ENCODE measurements around the gene LACRT. TPM values are rescaled to one million over a fixed set of nuclear protein-coding genes. Genes with fewer than 3 reads are reported as not detected.

Gene LACRT
- total and polyA plus RNA-seq, 2 experiments from 2014 or later: not detected

DNA sequence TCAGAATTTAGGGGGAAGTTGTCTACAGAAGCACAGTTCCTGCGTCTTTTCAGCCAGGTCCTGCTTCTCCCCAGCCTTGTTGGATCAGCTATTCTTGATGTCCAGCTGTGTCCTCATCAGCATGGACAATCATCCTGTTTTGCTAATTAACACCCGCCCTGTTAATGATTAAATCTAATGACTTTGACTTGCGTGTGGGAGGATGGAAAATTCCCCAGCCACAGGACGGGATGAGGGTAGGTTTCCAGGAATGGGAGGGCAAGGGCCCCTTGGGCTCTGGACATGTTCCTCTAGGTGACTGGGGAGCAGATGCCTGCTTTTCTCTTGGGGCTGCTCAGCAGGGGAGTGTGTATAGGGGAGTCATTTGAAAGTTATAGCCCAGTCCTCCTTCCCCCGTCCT is 41.0 kb downstream of the LACRT start:
- Histone ChIP-seq H3K27ac (peak overlapping the region; percentile 69), H4K20me1 (ENCODE audit: insufficient read depth, poor library complexity, severe bottlenecking) (no peaks in the 10 kb centered on the region), H3K4me2 (no peak overlapping the region), H3K79me2 (no peaks in the 10 kb centered on the region), H3K4me1 (ENCODE audit: insufficient read depth) (peaks cover 7% of the 10 kb centered on the region), H3K27me3 (peaks cover 7% of the 10 kb centered on the region), H3K9me3 (ENCODE audit: low read depth) (no peaks in the 10 kb centered on the region), H3K4me3 (no peak overlapping the region), H3K9me2 (replicated peaks; ENCODE audit: insufficient read depth) (no peaks in the 10 kb centered on the region), H2AFZ (no peak overlapping the region), H3K36me3 (replicated peaks; ENCODE audit: insufficient read depth, low read depth) (no peaks in the 10 kb centered on the region)
- no peak for DNase-seq (ENCODE audit: low spot score)
- 59% methylated on average over 5 of the region's 5 CpGs for WGBS (ENCODE audit: low lambda C conversion rate, missing lambda C conversion rate)
- TF ChIP-seq EZH2 (IDR thresholded peaks at IDR 0.05; ENCODE audit: borderline replicate concordance) (no peak), EZH2phosphoT487 (IDR thresholded peaks at IDR 0.05; ENCODE audit: low read depth, severe bottlenecking, unreplicated experiment) (no peak)
- TF ChIP-seq, protein P1, sequence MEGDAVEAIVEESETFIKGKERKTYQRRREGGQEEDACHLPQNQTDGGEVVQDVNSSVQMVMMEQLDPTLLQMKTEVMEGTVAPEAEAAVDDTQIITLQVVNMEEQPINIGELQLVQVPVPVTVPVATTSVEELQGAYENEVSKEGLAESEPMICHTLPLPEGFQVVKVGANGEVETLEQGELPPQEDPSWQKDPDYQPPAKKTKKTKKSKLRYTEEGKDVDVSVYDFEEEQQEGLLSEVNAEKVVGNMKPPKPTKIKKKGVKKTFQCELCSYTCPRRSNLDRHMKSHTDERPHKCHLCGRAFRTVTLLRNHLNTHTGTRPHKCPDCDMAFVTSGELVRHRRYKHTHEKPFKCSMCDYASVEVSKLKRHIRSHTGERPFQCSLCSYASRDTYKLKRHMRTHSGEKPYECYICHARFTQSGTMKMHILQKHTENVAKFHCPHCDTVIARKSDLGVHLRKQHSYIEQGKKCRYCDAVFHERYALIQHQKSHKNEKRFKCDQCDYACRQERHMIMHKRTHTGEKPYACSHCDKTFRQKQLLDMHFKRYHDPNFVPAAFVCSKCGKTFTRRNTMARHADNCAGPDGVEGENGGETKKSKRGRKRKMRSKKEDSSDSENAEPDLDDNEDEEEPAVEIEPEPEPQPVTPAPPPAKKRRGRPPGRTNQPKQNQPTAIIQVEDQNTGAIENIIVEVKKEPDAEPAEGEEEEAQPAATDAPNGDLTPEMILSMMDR (IDR thresholded peaks at IDR 0.05; ENCODE audit: poor library complexity): no peak

DNA sequence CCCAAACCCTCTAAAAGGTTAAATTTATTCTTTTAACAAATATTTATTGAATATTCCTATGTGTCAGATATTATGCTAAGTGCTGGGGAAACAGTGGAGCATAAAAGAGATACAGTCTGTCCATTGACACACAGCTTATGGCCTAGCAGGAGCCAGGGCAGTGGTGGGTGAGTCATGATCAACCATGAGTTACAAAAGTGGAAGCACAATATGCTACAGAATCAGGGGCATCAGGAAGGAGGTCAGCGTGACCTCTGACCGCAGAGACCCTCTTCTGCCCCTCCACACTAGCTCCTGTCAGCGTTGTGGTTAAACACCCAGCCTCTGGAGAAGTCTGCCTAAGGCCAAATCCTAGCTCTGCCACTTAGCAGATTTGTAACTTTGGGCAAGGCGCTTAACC is 41.6 kb downstream of the LACRT start:
- H3K79me2 ChIP-seq: no peaks in the 10 kb centered on the region
- H3K4me1 ChIP-seq (ENCODE audit: insufficient read depth): peaks cover 7% of the 10 kb centered on the region
- H3K27ac ChIP-seq: peak overlapping the region; percentile 53
- no peaks in the 10 kb centered on the region for H4K20me1 ChIP-seq (ENCODE audit: insufficient read depth, poor library complexity, severe bottlenecking)
- peaks cover 9% of the 10 kb centered on the region for H3K27me3 ChIP-seq
- H2AFZ ChIP-seq: no peak overlapping the region
- no peaks in the 10 kb centered on the region for H3K9me3 ChIP-seq (ENCODE audit: low read depth)
- H3K36me3 ChIP-seq (replicated peaks; ENCODE audit: insufficient read depth, low read depth): no peaks in the 10 kb centered on the region
- H3K9me2 ChIP-seq (replicated peaks; ENCODE audit: insufficient read depth): no peaks in the 10 kb centered on the region
- WGBS (ENCODE audit: low lambda C conversion rate, missing lambda C conversion rate): 84% methylated on average over 4 of the region's 4 CpGs
- TF ChIP-seq EZH2 (IDR thresholded peaks at IDR 0.05; ENCODE audit: borderline replicate concordance): no peak
- TF ChIP-seq EZH2phosphoT487 (IDR thresholded peaks at IDR 0.05; ENCODE audit: low read depth, severe bottlenecking, unreplicated experiment): no peak
- TF ChIP-seq, protein P1 (IDR thresholded peaks at IDR 0.05; ENCODE audit: poor library complexity): no peak
- no peak overlapping the region for H3K4me2 ChIP-seq
- peak; percentile 30 for DNase-seq (ENCODE audit: low spot score)
- no peak overlapping the region for H3K4me3 ChIP-seq

DNA sequence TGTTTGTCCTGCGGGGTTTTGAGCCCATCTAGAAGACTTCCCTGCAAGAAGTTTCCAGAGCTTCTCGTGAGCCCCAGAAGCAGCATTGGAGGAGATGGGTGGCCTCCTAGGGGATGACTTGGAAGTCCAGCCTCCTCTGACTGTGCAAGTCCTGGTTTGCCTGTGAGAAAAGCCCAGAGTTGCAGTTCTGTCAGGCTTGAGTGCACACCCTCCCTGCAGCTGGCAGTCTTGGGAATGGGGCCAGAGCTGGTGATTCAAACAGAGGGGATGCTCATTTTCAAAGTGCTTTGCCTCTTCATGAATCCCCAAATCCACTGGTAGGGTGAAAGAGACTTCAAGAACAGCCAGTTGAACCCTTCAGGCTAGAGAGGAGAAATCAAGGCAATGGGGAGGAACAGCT is 42.4 kb downstream of the LACRT start:
- H3K79me2 ChIP-seq: no peaks in the 10 kb centered on the region
- WGBS (ENCODE audit: low lambda C conversion rate, missing lambda C conversion rate): 85% methylated on average over 2 of the region's 2 CpGs
- H3K9me3 ChIP-seq (ENCODE audit: low read depth): no peaks in the 10 kb centered on the region
- TF ChIP-seq EZH2phosphoT487 (IDR thresholded peaks at IDR 0.05; ENCODE audit: low read depth, severe bottlenecking, unreplicated experiment) (no peak), EZH2 (IDR thresholded peaks at IDR 0.05; ENCODE audit: borderline replicate concordance) (no peak)
- TF ChIP-seq, protein P1 (IDR thresholded peaks at IDR 0.05; ENCODE audit: poor library complexity): no peak
- H3K36me3 ChIP-seq (replicated peaks; ENCODE audit: insufficient read depth, low read depth): no peaks in the 10 kb centered on the region
- H3K4me1 ChIP-seq (ENCODE audit: insufficient read depth): peaks cover 7% of the 10 kb centered on the region
- H3K27me3 ChIP-seq: peaks cover 9% of the 10 kb centered on the region
- no peaks in the 10 kb centered on the region for H3K9me2 ChIP-seq (replicated peaks; ENCODE audit: insufficient read depth)
- H3K4me3 ChIP-seq: no peak overlapping the region
- H4K20me1 ChIP-seq (ENCODE audit: insufficient read depth, poor library complexity, severe bottlenecking): no peaks in the 10 kb centered on the region
- H2AFZ ChIP-seq: no peak overlapping the region
- no peak overlapping the region for H3K4me2 ChIP-seq
- no peak for DNase-seq (ENCODE audit: low spot score)
- no peak overlapping the region for H3K27ac ChIP-seq
